GM12878 (cell line): ENCODE data around the gene CC2D1A. TPM values are rescaled to one million over a fixed set of nuclear protein-coding genes. Genes with fewer than 3 reads are reported as not detected.

ENCODE experiments used
- ATAC-seq: fragments of 200-7000 bp; cut with Tn5 transposase; 3 replicates; pipeline ENCODE4 v1.9.1; 2020; ENCODE audit warnings: mild to moderate bottlenecking, moderate library complexity
- BruUV-seq: library from RNA; stranded (reverse); fragments of 400-500 nt; replicated peaks from 2 replicates; lab custom pipeline; 2021; lab: Mats Ljungman, UMichigan
- CTCF ChIA-PET: fragments of 300-600 bp; sonication (Branson Sonifier 250); formaldehyde crosslinking; extraction: SDS; loops from one replicate; lab custom pipeline; 2021; ENCODE audit warnings: inconsistent platforms; lab: Yijun Ruan, JAX
- POLR2A ChIA-PET: fragments of 350-600 bp; formaldehyde crosslinking; extraction: SDS; loops from one replicate; lab custom pipeline; 2021; ENCODE audit warnings: inconsistent platforms; lab: Charles Lee
- RAD21 ChIA-PET: fragments of 300-600 bp; sonication (Branson Sonifier 250); formaldehyde crosslinking; loops from one replicate; lab custom pipeline; 2023; ENCODE audit warnings: antibody characterized with exemption; ENCODE audit not compliant: unreplicated experiment; lab: Charles Lee
- SMC1A ChIA-PET: fragments of 300-600 bp; sonication (Branson Sonifier 250); formaldehyde crosslinking; loops from one replicate; lab custom pipeline; 2023; ENCODE audit not compliant: unreplicated experiment, uncharacterized antibody; lab: Charles Lee
- DNase-seq: peaks from one replicate; pipeline ENCODE4 v3.0.0-alpha.2; 2011; ENCODE audit warnings: low read depth, low spot score
- FAIRE-seq: peaks from 3 replicates; lab custom pipeline; 2011; peaks lifted over from hg19 to GRCh38; lab: Jason Lieb, UNC
- H2AFZ ChIP-seq: 2 replicates; pipeline ENCODE4 v1.6.0; 2011; ENCODE audit warnings: low read depth, low read length, control low read depth; ENCODE audit not compliant: control insufficient read depth
- H3K27ac ChIP-seq: 2 replicates; pipeline ENCODE4 v1.5.1; 2011; ENCODE audit warnings: control low read depth; ENCODE audit not compliant: control insufficient read depth, insufficient read depth
- H3K27me3 ChIP-seq, 2 experiments: replicated peaks in 1 of 2; 2 replicates each; pipeline versions ENCODE4 v1.6.0 to v1.6.1; 2011; ENCODE audit warnings: low read length in 1 of 2; ENCODE audit not compliant: control insufficient read depth in 2 of 2, insufficient read depth in 2 of 2
- H3K36me3 ChIP-seq, 2 experiments: 2 replicates each; pipeline ENCODE4 v1.5.1; 2011; ENCODE audit warnings: low read length in 1 of 2; ENCODE audit not compliant: control insufficient read depth in 2 of 2, insufficient read depth in 2 of 2
- H3K4me1 ChIP-seq: 2 replicates; pipeline ENCODE4 v1.6.1; 2011; ENCODE audit warnings: mild to moderate bottlenecking, low read length, moderate library complexity, mixed read lengths; ENCODE audit not compliant: control insufficient read depth, insufficient read depth
- H3K4me2 ChIP-seq: 2 replicates; pipeline ENCODE4 v1.6.0; 2011; ENCODE audit warnings: control low read depth; ENCODE audit not compliant: control insufficient read depth, insufficient read depth
- H3K4me3 ChIP-seq: fragments of 200-600 bp; sonication (generic); 2 replicates; pipeline ENCODE4 v1.5.1; 2016
- H3K79me2 ChIP-seq: 2 replicates; pipeline ENCODE4 v1.6.0; 2011; ENCODE audit warnings: low read length; ENCODE audit not compliant: control insufficient read depth, insufficient read depth
- H3K9ac ChIP-seq: 2 replicates; pipeline ENCODE4 v1.8.0; 2011; ENCODE audit warnings: low read length, control low read depth, mixed read lengths; ENCODE audit not compliant: control insufficient read depth, insufficient read depth
- H3K9me3 ChIP-seq: replicated peaks from 3 replicates; pipeline ENCODE4 v1.5.1; 2011; ENCODE audit warnings: mild to moderate bottlenecking, low read length; ENCODE audit not compliant: control insufficient read depth, insufficient read depth
- H4K20me1 ChIP-seq: 2 replicates; pipeline ENCODE4 v1.6.0; 2011; ENCODE audit not compliant: control insufficient read depth, insufficient read depth
- HDAC6 ChIP-seq: fragments of 200-600 bp; sonication (generic); IDR thresholded peaks from one replicate; pipeline ENCODE4 v1.8.0; 2017; ENCODE audit warnings: antibody characterized with exemption; ENCODE audit not compliant: unreplicated experiment
- NBN ChIP-seq: fragments of 450-650 bp; IDR thresholded peaks from 2 replicates; pipeline ENCODE4 v1.6.1; 2016
- SUPT20H ChIP-seq: IDR thresholded peaks from 2 replicates; pipeline ENCODE4 v1.6.1; 2011; ENCODE audit warnings: low read depth, mild to moderate bottlenecking, low read length, moderate library complexity, borderline replicate concordance; ENCODE audit not compliant: control insufficient read depth
- TCF7 ChIP-seq: IDR thresholded peaks from 2 replicates; pipeline ENCODE4 v1.6.1; 2014; ENCODE audit warnings: antibody characterized with exemption, borderline replicate concordance
- WGBS: methylation state at CpG from one replicate; pipeline ENCODE4 v1.1.6; 2016; ENCODE audit warnings: low lambda C conversion rate; ENCODE audit not compliant: insufficient replicate concordance, insufficient coverage; ENCODE audit errors: missing lambda C conversion rate; 5-methylcytosine and 5-hydroxymethylcytosine counted together
- in situ Hi-C: fragments of 300-500 bp; cut with MboI; formaldehyde crosslinking; loops from 9 replicates; pipeline ENCODE4 v1.14.3; 2018; ENCODE audit warnings: mixed read lengths
- intact Hi-C: fragments of 100-400 bp; cut with micrococcal nuclease; formaldehyde crosslinking; loops from one replicate; pipeline ENCODE4 v1.14.2; 2022; ENCODE audit not compliant: unreplicated experiment
- polyA plus RNA-seq, 11 experiments: library from polyadenylated mRNA; depleted of rRNA in 4 of 11; unstranded in 6 of 11; stranded (reverse) in 5 of 11; fragments of >200 nt; fragmentation: Nextera tagmentation in 4 of 11; fragmentation: Illumina TruSeq in 1 of 11; extraction: Ambion mirVana in 4 of 11; extraction: Trizol in 1 of 11; gene quantifications; 1 replicate in 1 of 11; 2 replicates in 10 of 11; pipeline versions ENCODE4 v1.2.1 to v1.2.3, GENCODE V29; 2011 to 2016; ENCODE audit warnings: inconsistent platforms in 2 of 11, missing spikeins in 2 of 11, low read depth in 1 of 11
- total RNA-seq, 4 experiments: library from RNA; depleted of rRNA in 3 of 4; stranded (reverse); fragments of >200 nt in 3 of 4; fragmentation: Illumina TruSeq in 1 of 4; extraction: Trizol in 1 of 4; gene quantifications; 2 replicates each; pipeline versions ENCODE4 v1.2.1 to v1.2.3, GENCODE V29; 2013 to 2021
- TF ChIP-seq, protein P1 (sequence below): fragments of 450-650 bp; formaldehyde crosslinking; IDR thresholded peaks from 2 replicates; pipeline ENCODE4 v1.4.0; 2020; ENCODE audit warnings: mild to moderate bottlenecking, moderate library complexity
- TF ChIP-seq, protein P2 (sequence below): IDR thresholded peaks from 2 replicates; pipeline ENCODE4 v1.6.1; 2011; ENCODE audit warnings: borderline replicate concordance, low read depth, mild to moderate bottlenecking, moderate library complexity, mixed read lengths, low read length; ENCODE audit not compliant: insufficient read depth; ENCODE audit errors: extremely low read length
- TF ChIP-seq, protein P3 (sequence below): IDR thresholded peaks from 2 replicates; pipeline ENCODE4 v1.6.1; 2011; ENCODE audit warnings: low read depth, mild to moderate bottlenecking, low read length, moderate library complexity, borderline replicate concordance; ENCODE audit errors: extremely low read depth

The CC2D1A gene
- total and polyA plus RNA-seq, 10 of the 15 experiments (the other 5 are each of a cell fraction or from before 2014, with no cell fraction given) = 0.13 to 36.1 (median 16.1) TPM

DNA sequence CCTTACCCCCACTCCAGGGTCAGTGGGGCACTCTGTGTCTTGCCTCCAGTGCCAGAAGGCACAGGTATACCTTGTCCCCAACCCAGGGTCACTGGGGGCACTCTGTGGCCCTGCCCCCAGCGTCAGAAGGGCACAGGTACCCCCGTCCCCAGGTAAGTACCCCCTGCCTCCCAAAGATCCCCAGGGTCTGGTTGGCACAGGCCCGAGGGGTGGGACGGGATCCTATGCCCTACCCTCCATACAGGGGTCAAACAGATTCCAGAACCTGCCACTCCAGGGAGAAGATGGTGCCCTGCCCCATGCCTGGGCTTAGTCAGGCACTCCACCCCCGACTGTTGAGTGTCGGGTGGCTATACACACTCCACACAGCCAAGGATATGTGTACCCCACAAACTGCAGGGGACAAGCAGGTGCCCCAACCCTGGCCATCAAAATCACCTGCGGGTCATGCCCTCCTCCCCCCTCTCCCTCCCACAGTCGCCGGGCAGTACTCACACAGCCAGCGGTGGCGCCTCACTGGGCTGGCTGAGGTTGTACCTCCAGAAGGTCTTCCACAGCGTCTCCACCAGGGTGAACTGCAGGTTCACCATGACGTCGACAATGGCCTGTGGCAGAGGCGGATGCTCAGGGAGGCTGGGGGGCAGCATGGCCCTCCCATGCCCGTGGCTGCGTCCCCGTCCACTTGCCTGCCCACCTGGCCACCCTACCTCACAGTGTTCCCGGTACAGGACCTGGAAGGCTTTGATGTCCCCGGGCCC is 60.1 kb downstream of the CC2D1A start (continued):
- TF ChIP-seq, protein P1, sequence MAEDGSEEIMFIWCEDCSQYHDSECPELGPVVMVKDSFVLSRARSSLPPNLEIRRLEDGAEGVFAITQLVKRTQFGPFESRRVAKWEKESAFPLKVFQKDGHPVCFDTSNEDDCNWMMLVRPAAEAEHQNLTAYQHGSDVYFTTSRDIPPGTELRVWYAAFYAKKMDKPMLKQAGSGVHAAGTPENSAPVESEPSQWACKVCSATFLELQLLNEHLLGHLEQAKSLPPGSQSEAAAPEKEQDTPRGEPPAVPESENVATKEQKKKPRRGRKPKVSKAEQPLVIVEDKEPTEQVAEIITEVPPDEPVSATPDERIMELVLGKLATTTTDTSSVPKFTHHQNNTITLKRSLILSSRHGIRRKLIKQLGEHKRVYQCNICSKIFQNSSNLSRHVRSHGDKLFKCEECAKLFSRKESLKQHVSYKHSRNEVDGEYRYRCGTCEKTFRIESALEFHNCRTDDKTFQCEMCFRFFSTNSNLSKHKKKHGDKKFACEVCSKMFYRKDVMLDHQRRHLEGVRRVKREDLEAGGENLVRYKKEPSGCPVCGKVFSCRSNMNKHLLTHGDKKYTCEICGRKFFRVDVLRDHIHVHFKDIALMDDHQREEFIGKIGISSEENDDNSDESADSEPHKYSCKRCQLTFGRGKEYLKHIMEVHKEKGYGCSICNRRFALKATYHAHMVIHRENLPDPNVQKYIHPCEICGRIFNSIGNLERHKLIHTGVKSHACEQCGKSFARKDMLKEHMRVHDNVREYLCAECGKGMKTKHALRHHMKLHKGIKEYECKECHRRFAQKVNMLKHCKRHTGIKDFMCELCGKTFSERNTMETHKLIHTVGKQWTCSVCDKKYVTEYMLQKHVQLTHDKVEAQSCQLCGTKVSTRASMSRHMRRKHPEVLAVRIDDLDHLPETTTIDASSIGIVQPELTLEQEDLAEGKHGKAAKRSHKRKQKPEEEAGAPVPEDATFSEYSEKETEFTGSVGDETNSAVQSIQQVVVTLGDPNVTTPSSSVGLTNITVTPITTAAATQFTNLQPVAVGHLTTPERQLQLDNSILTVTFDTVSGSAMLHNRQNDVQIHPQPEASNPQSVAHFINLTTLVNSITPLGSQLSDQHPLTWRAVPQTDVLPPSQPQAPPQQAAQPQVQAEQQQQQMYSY = no peak
- no peak for TF ChIP-seq NBN
- TF ChIP-seq, protein P2, sequence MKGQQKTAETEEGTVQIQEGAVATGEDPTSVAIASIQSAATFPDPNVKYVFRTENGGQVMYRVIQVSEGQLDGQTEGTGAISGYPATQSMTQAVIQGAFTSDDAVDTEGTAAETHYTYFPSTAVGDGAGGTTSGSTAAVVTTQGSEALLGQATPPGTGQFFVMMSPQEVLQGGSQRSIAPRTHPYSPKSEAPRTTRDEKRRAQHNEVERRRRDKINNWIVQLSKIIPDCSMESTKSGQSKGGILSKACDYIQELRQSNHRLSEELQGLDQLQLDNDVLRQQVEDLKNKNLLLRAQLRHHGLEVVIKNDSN = no peak
- TF ChIP-seq, protein P3, sequence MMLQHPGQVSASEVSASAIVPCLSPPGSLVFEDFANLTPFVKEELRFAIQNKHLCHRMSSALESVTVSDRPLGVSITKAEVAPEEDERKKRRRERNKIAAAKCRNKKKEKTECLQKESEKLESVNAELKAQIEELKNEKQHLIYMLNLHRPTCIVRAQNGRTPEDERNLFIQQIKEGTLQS = no peak

DNA sequence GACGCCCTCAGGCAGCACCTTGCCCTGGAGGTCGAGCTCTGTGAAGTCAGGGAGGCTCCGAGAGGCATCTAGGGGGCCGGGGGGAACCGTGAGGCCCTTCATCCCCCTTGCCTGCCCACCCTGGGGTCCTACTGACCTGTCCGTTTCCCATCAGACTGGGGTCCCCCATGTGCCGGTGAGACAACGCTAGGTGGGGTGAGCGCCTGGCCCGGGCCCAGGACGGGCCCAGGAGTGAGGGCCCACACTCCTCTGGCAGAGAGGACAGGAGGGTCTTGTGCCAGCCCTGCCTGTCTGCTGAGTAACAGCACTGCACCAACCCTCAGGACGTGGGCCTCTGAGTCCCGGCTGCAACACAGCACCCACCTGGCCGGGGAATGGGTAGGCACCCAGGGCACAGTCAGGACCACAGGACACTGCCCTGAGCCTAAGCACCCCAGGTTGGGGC is 60.7 kb downstream of the CC2D1A start:
- no peak for FAIRE-seq
- Histone ChIP-seq H3K4me2 (no peak overlapping the region), H3K9me3 (no peaks in the 10 kb centered on the region), H3K4me3 (no peak overlapping the region), H2AFZ (no peak overlapping the region), H3K27ac (no peak overlapping the region), H3K27me3 (no peaks in the 10 kb centered on the region), H3K4me1 (no peaks in the 10 kb centered on the region), H4K20me1 (no peaks in the 10 kb centered on the region), H3K36me3 (peaks cover 0 to 7% of the 10 kb centered on the region in 2 experiments; a peak in 3 of 4 replicates), H3K79me2 (no peaks in the 10 kb centered on the region), H3K9ac (no peak overlapping the region)
- no peak for DNase-seq
- ChIA-PET POLR2A (no interaction called here), SMC1A (no interaction called here), RAD21 (no interaction called here), CTCF (no interaction called here)
- intact Hi-C loops = no loop called here
- 88% methylated on average over 14 of the region's 14 CpGs for WGBS
- ATAC-seq = no peak
- no TSS peak for BruUV-seq
- in situ Hi-C loops = no loop called here
- TF ChIP-seq, protein P1 = no peak
- TF ChIP-seq NBN = no peak
- no peak for TF ChIP-seq TCF7
- no peak for TF ChIP-seq SUPT20H
- no peak for TF ChIP-seq HDAC6
